NOMO-1 treated with DMSO at 0.1 percent for 48 hours (cell line): Measurements from ENCODE around the gene LIPC.
"Not testable (repeated sequence)": the region's sequence is repeated elsewhere in the genome, so short reads cannot be mapped to it uniquely, and the experiment has no call there.

Experiments
- DNase-seq: peaks from one replicate; lab custom pipeline; 2025; ENCODE audit not compliant: unreplicated experiment; lab: John Stamatoyannopoulos, UW

The LIPC gene

DNA sequence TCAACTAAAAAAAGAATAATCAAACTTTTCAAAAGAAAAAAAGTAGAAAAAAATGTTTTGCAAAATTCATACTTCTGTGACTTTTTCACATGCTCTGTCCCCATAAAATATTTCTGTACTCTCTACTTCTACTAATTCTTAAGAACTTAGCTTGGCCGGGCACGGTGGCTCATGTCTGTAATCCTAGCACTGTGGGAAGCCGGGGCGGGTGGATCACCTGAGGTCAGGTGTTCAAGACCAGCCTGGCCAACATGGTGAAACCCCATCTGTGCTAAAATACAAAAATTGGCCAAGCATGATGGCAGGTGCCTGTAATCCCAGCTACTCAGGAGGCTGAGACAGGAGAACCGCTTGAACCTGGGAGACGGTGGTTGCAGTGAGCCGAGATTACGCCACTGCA lies 172.1 kb downstream of the LIPC start:
- DNase-seq, result not testable (repeated sequence)

DNA sequence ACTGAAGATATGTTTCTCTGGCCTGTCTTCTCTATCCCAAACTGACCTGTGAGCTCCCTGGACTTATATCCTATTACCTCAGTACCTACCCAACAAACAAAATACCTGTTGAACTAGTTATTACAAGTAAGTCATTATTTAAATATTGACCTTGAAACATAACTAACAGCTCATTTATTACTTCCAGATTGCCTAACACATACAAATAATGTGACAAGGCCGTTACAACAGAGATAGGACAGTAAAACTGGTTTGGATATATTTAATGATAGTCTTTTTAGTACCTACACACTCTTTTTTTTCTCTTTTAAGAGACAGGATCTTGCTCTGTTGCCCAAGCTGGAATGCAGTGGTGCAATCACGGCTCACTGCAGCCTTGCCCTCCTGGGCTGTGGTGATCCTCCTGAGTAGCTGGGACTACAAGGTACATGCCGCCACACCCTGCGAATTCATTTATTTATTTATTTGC lies 172.7 kb downstream of the LIPC start:
- no peak for DNase-seq

GRCh38 chr15:58605931-58606530 lies 174.2 kb downstream of the LIPC start:
- DNase-seq, result no peak

DNA sequence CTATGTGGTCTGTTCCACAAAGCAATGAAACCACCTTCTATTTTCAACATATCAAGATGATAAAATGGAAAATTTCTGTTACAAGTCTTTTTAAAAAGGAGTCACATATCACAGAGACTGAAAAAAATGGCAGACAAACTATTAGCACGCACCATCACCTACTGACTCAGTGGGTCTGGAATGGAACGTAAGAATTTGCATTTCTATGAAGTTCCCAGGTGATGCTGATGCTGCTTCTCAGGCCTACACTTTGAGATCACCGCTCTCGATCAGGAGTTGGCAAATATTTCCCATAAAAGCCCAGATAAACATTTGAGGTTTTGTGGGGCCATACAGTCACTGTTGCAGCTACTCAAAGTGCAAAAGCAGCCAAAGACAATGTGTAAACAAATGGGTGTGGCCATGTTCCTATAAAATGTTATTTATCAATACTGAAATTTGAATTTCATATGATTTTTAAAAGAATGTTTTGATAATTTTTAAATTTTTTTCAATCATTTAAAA lies 174.8 kb downstream of the LIPC start:
- no peak for DNase-seq

DNA sequence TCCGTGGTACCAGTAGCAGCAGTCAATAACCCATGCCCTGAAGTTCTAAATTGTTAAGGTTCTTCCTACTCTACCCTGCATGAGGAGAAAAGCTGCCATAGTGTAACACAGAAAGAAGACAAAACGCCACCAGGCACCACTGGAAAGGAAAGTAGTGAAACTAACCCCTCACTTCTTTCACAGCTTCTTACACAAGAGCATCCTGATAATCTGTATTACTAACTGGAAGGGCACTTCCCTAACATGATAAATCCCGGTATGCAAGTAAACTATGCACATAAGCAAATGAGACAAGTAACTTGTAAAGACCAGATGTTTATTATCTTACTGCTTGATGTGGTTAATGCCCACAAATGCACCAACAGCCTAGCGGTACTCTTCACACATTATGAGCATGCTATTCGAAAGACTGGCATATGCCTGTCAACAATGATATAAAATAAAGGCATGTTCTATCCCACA lies 176.4 kb downstream of the LIPC start:
- DNase-seq, result no peak

GRCh38 chr15:58608711-58609110 lies 176.9 kb downstream of the LIPC start:
- DNase-seq, result no peak

- DNase-seq, result no peak
Measured at GRCh38 chr15:58611731-58612676, 180.2 kb downstream of the LIPC start.

- DNase-seq, result no peak
Measured at GRCh38 chr15:58616171-58616570, 184.4 kb downstream of the LIPC start.
